ENCODE data around the gene ADCY5. TPM values are rescaled to one million over a fixed set of nuclear protein-coding genes. Genes with fewer than 3 reads are reported as not detected.

The ADCY5 gene
- total RNA-seq, 1 experiment from 2014 or later = 0.49 TPM

DNA sequence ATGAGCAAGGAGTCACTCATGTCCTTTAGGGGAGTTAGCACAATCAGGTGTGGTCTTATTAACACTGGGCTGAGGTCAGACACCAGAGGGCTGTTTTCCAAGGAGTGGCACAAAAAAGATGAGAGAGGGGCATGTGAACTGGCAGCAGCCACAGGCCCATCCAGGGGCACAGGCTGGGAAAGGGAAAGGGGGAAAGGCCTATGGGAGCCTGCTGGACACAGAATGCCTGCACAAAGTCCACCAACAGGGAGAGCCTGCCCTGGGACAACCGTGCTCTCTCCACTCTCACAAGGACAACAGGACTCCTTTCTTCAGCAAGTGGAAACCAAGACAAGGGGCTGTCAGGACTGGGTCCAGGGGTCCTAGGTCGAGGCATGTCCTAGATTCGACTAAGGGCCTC is 109.6 kb downstream of the ADCY5 start (continued):
- TF ChIP-seq, protein P1, sequence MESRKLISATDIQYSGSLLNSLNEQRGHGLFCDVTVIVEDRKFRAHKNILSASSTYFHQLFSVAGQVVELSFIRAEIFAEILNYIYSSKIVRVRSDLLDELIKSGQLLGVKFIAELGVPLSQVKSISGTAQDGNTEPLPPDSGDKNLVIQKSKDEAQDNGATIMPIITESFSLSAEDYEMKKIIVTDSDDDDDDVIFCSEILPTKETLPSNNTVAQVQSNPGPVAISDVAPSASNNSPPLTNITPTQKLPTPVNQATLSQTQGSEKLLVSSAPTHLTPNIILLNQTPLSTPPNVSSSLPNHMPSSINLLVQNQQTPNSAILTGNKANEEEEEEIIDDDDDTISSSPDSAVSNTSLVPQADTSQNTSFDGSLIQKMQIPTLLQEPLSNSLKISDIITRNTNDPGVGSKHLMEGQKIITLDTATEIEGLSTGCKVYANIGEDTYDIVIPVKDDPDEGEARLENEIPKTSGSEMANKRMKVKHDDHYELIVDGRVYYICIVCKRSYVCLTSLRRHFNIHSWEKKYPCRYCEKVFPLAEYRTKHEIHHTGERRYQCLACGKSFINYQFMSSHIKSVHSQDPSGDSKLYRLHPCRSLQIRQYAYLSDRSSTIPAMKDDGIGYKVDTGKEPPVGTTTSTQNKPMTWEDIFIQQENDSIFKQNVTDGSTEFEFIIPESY (IDR thresholded peaks at IDR 0.05; ENCODE audit: extremely low read depth, insufficient replicate concordance, low read length) = no peak
- TF ChIP-seq POLR2A (IDR thresholded peaks at IDR 0.05; ENCODE audit: borderline replicate concordance, extremely low read depth, insufficient read depth, insufficient read length) (no peak), POLR2AphosphoS5 (IDR thresholded peaks at IDR 0.05; ENCODE audit: low read depth, low read length) (no peak)
- TF ChIP-seq, protein P2, sequence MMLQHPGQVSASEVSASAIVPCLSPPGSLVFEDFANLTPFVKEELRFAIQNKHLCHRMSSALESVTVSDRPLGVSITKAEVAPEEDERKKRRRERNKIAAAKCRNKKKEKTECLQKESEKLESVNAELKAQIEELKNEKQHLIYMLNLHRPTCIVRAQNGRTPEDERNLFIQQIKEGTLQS (IDR thresholded peaks at IDR 0.05) = no peak

DNA sequence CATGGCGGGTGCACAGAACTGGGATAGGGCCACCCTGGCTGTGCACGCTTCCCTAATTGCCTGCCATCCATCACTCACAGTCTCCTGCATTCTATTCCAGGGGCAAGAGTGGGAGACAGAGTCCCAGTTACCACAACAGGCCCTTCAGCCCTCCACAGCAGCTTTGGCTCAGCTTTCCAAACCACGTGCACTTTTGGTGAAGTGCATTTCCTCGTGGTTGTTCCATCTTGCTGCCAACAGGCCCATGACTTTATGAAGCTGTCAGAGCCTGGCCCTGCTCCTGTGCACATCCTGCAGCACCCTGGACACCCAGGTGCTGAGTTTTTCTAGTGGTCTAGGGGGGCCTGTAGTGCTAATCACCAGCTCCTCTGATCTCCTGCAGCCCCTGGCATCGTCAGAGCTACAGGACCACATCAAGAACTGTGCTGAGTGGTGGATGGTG is 110.2 kb downstream of the ADCY5 start:
- ATAC-seq = no peak
- Histone ChIP-seq H4K20me1 (ENCODE audit: insufficient read depth) (no peaks in the 10 kb centered on the region), H3K9me2 (ENCODE audit: insufficient read depth) (no peaks in the 10 kb centered on the region), H3K27ac (ENCODE audit: low read depth, low read length) (no peak overlapping the region), H3K9ac (ENCODE audit: low read length) (no peak overlapping the region), H3K27me3 (ENCODE audit: insufficient read depth, low read length) (no peaks in the 10 kb centered on the region), H3K4me1 (ENCODE audit: control insufficient read depth in 1 of 2, insufficient read depth in 2 of 2, low read length in 2 of 2) (no peaks in the 10 kb centered on the region), H3K9me3 (ENCODE audit: control insufficient read depth in 1 of 2, insufficient read depth in 1 of 2, low read depth in 1 of 2, low read length in 2 of 2) (no peaks in the 10 kb centered on the region), H2AFZ (ENCODE audit: low read depth, low read length, poor library complexity, severe bottlenecking) (no peak overlapping the region), H3K36me3 (ENCODE audit: control insufficient read depth in 1 of 2, insufficient read depth in 2 of 2, low read length in 2 of 2) (no peaks in the 10 kb centered on the region), H3K79me2 (ENCODE audit: insufficient read depth, low read length) (no peaks in the 10 kb centered on the region), H3K4me2 (ENCODE audit: low read length) (no peak overlapping the region), H3K4me3 (replicated peaks in 1 of 2; ENCODE audit: low read depth in 1 of 2, low read length in 2 of 2) (no peak overlapping the region)
- ChIA-PET POLR2A (no interaction called here), CTCF (no interaction called here), RAD21 (ENCODE audit: low non-redundant PET in 1 of 2, low total read pairs in 2 of 2, uncharacterized antibody in 2 of 2, unreplicated experiment in 2 of 2) (no interaction called here)
- DNase-seq (ENCODE audit: low read depth, low spot score) = no peak
- BruUV-seq (replicated peaks) = no TSS peak
- intact Hi-C loops (cut with micrococcal nuclease) = no loop called here
- no peak for TF ChIP-seq SRF (IDR thresholded peaks at IDR 0.05; ENCODE audit: low read depth)
- TF ChIP-seq ELF1 (IDR thresholded peaks at IDR 0.05; ENCODE audit: borderline replicate concordance, low read depth) = no peak
- TF ChIP-seq ZFX (IDR thresholded peaks at IDR 0.05) = no peak
- no peak for TF ChIP-seq FOSL1 (IDR thresholded peaks at IDR 0.05; ENCODE audit: low read depth)
- no peak for TF ChIP-seq SIN3A (IDR thresholded peaks at IDR 0.05; ENCODE audit: low read depth)
- TF ChIP-seq CBX3 (IDR thresholded peaks at IDR 0.05; ENCODE audit: low read depth) = no peak
- no peak for TF ChIP-seq REST (IDR thresholded peaks at IDR 0.05; ENCODE audit: low read depth)
